Measurements from ENCODE around the gene IGFBP2.

Gene IGFBP2

GRCh38 chr2:216653093-216653799 is 20.0 kb downstream of the IGFBP2 start:
- H3K4me2 ChIP-seq (ENCODE audit: low read length) = no peak overlapping the region
- no peak overlapping the region for H3K4me3 ChIP-seq (ENCODE audit: low read length)
- no peaks in the 10 kb centered on the region for H3K4me1 ChIP-seq (ENCODE audit: low read length)
- H4K20me1 ChIP-seq (ENCODE audit: insufficient read depth, low read length) = no peaks in the 10 kb centered on the region
- H3K9me3 ChIP-seq (ENCODE audit: insufficient read depth, low read length) = no peaks in the 10 kb centered on the region
- no peak overlapping the region for H3K27ac ChIP-seq (ENCODE audit: low read length)
- no peaks in the 10 kb centered on the region for H3K36me3 ChIP-seq (replicated peaks; ENCODE audit: low read depth, low read length)
- no peaks in the 10 kb centered on the region for H3K79me2 ChIP-seq (ENCODE audit: low read length)
- TF ChIP-seq EZH2phosphoT487 (IDR thresholded peaks at IDR 0.05; ENCODE audit: low read depth) = no peak
- TF ChIP-seq, protein P1, sequence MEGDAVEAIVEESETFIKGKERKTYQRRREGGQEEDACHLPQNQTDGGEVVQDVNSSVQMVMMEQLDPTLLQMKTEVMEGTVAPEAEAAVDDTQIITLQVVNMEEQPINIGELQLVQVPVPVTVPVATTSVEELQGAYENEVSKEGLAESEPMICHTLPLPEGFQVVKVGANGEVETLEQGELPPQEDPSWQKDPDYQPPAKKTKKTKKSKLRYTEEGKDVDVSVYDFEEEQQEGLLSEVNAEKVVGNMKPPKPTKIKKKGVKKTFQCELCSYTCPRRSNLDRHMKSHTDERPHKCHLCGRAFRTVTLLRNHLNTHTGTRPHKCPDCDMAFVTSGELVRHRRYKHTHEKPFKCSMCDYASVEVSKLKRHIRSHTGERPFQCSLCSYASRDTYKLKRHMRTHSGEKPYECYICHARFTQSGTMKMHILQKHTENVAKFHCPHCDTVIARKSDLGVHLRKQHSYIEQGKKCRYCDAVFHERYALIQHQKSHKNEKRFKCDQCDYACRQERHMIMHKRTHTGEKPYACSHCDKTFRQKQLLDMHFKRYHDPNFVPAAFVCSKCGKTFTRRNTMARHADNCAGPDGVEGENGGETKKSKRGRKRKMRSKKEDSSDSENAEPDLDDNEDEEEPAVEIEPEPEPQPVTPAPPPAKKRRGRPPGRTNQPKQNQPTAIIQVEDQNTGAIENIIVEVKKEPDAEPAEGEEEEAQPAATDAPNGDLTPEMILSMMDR (IDR thresholded peaks at IDR 0.05; ENCODE audit: low read depth, low read length) = no peak
- H2AFZ ChIP-seq (ENCODE audit: low read depth, low read length) = no peak overlapping the region
- H3K9ac ChIP-seq (ENCODE audit: low read length) = no peak overlapping the region
- H3K27me3 ChIP-seq (ENCODE audit: low read depth, low read length) = peaks cover 5% of the 10 kb centered on the region; the same call in 1 of the 2 replicates

- Histone ChIP-seq H4K20me1 (ENCODE audit: insufficient read depth, low read length) (no peaks in the 10 kb centered on the region), H2AFZ (ENCODE audit: low read depth, low read length) (no peak overlapping the region), H3K4me2 (ENCODE audit: low read length) (no peak overlapping the region)
These were observed 20.7 kb downstream of the IGFBP2 start for GRCh38 chr2:216653931-216654365.

DNA sequence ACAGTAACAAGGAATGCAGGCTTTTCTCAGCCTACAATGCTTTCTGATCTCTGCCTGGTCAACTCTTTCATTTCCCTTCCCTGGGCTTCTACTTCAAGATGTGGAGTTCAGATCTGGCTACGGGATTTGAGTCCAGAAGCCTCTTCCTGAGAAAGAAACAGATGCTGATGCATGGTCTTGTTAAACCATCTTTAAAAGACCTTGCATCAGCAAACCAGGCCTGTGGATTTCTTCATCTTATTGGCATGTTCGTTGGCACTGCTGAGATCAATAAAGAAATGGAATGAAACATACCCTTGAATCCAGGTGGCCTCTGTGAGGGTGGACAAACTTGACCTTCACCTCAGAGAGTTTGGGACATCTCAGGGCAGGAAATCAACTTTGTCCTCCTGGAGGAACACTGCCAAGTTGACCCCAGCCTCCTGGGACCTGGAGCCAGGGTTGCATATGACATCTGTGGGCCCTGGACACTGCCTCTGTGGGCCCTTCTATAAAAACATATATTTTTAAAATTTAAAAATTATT is 21.4 kb downstream of the IGFBP2 start:
- H3K27me3 ChIP-seq (ENCODE audit: low read depth, low read length) = peaks cover 5% of the 10 kb centered on the region; the same call in 1 of the 2 replicates
- no peak overlapping the region for H3K27ac ChIP-seq (ENCODE audit: low read length)
- H3K4me2 ChIP-seq (ENCODE audit: low read length) = no peak overlapping the region
- H3K9ac ChIP-seq (ENCODE audit: low read length) = no peak overlapping the region
- TF ChIP-seq, protein P1 (IDR thresholded peaks at IDR 0.05; ENCODE audit: low read depth, low read length) = no peak
- no peak for TF ChIP-seq EZH2phosphoT487 (IDR thresholded peaks at IDR 0.05; ENCODE audit: low read depth)
- no peaks in the 10 kb centered on the region for H3K9me3 ChIP-seq (ENCODE audit: insufficient read depth, low read length)
- H3K4me1 ChIP-seq (ENCODE audit: low read length) = no peaks in the 10 kb centered on the region
- no peaks in the 10 kb centered on the region for H4K20me1 ChIP-seq (ENCODE audit: insufficient read depth, low read length)
- H3K4me3 ChIP-seq (ENCODE audit: low read length) = no peak overlapping the region
- H3K79me2 ChIP-seq (ENCODE audit: low read length) = no peaks in the 10 kb centered on the region
- H2AFZ ChIP-seq (ENCODE audit: low read depth, low read length) = no peak overlapping the region
- no peaks in the 10 kb centered on the region for H3K36me3 ChIP-seq (replicated peaks; ENCODE audit: low read depth, low read length)

More at GRCh38 chr2:216653931-216654365, 20.7 kb downstream of the IGFBP2 start:
- H3K27ac ChIP-seq (ENCODE audit: low read length) = no peak overlapping the region
- no peaks in the 10 kb centered on the region for H3K79me2 ChIP-seq (ENCODE audit: low read length)
- no peaks in the 10 kb centered on the region for H3K4me1 ChIP-seq (ENCODE audit: low read length)
- no peak overlapping the region for H3K4me3 ChIP-seq (ENCODE audit: low read length)
- H3K9ac ChIP-seq (ENCODE audit: low read length) = no peak overlapping the region
- no peaks in the 10 kb centered on the region for H3K36me3 ChIP-seq (replicated peaks; ENCODE audit: low read depth, low read length)
- no peaks in the 10 kb centered on the region for H3K9me3 ChIP-seq (ENCODE audit: insufficient read depth, low read length)
- H3K27me3 ChIP-seq (ENCODE audit: low read depth, low read length) = peaks cover 5% of the 10 kb centered on the region; the same call in 1 of the 2 replicates
- TF ChIP-seq, protein P1 (IDR thresholded peaks at IDR 0.05; ENCODE audit: low read depth, low read length) = no peak
- TF ChIP-seq EZH2phosphoT487 (IDR thresholded peaks at IDR 0.05; ENCODE audit: low read depth) = no peak

DNA sequence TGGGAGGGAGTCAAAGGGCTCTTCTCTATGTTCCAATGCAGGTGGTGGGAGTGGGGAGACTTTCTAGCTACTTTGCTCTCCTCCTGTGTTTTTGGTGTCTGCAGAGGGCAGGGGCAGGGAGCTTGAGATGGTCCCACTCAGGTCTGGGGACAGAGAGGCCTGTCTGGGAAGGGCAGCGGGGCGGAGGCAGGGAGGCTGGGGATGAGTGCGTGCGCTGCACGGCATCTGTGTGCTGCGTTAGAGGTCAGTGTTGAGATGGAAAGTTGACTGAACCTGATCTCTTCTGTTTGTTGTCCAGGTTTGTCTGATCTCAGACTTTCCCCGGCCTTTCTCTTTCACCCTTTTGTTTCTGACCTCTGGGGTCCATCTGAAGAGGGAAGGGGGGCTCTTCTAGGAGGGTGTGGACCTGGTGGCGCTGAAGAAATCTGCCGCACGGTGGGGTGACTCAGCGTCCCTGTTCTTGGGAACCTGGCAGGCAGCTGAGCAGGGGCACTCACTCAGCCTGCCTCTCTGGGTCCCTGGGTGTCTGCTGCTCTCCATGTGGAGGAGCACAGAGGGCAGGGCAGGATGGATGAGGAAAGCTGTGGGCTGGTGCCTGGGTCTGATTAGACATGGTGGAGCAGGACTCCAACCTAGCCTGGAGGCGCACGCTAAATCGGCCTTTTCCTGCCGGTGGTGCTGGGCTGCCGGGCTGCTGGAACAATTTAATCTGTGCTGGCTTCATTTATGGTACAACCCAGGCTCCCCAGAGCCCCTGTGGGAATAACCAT is 24.1 kb downstream of the IGFBP2 start:
- Histone ChIP-seq H3K79me2 (ENCODE audit: low read length) (no peaks in the 10 kb centered on the region), H3K27ac (ENCODE audit: low read length) (no peak overlapping the region), H2AFZ (ENCODE audit: low read depth, low read length) (no peak overlapping the region), H3K9ac (ENCODE audit: low read length) (no peak overlapping the region), H4K20me1 (ENCODE audit: insufficient read depth, low read length) (no peaks in the 10 kb centered on the region), H3K4me2 (ENCODE audit: low read length) (no peak overlapping the region), H3K36me3 (replicated peaks; ENCODE audit: low read depth, low read length) (no peaks in the 10 kb centered on the region), H3K9me3 (ENCODE audit: insufficient read depth, low read length) (no peaks in the 10 kb centered on the region), H3K4me3 (ENCODE audit: low read length) (no peak overlapping the region), H3K27me3 (ENCODE audit: low read depth, low read length) (peaks cover 5% of the 10 kb centered on the region; the same call in 1 of the 2 replicates), H3K4me1 (ENCODE audit: low read length) (peaks cover 2% of the 10 kb centered on the region; the same call in 1 of the 2 replicates)
- TF ChIP-seq EZH2phosphoT487 (IDR thresholded peaks at IDR 0.05; ENCODE audit: low read depth) = no peak
- TF ChIP-seq, protein P1 (IDR thresholded peaks at IDR 0.05; ENCODE audit: low read depth, low read length) = no peak
